Measurements from ENCODE around the gene ANKRD31.
"Not testable (repeated sequence)": the region's sequence is repeated elsewhere in the genome, so short reads cannot be mapped to it uniquely, and the experiment has no call there.

Gene ANKRD31

GRCh38 chr5:75130818-75131349, 105.8 kb downstream of the ANKRD31 start:
- DNase-seq, result no peak

- DNase-seq, result no peak
Observed at GRCh38 chr5:75116856-75117255, 119.8 kb downstream of the ANKRD31 start.

GRCh38 chr5:75114311-75114710, 122.4 kb downstream of the ANKRD31 start:
- DNase-seq, result not testable (repeated sequence)

- no peak for DNase-seq
Observed at GRCh38 chr5:75113354-75114113, 123.1 kb downstream of the ANKRD31 start.

DNA sequence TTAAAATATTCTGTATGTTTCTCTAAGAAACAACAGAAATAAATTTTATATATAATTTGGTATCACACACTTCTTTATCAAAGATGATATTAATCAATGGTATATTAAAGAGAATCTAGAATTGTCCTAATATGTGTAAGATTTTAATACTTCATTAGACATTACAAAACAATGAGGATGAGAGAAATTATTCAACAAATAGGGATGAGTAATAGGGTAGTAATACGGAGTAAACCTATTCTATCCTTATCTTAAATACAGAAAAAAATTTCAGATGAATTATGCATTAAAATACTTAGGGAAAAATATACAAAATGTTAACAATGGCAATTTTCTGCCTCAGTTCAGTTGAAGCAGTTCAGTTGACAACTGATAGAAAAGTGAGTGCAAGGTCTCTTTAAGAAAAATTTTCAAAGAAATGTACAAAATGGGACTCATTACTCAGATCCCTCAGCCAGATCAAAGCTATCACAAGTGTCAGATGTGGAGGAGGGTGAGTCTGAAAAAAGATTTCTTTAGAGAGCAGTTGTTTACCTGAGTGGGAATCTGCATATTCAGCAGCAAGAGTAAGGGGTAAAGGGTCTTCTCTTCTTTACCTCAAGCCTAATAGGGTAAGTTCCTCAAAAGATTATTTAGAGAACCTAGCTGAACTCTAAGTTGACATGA, 127.6 kb downstream of the ANKRD31 start:
- no peak for DNase-seq

GRCh38 chr5:75108515-75108914, 128.2 kb downstream of the ANKRD31 start:
- no peak for DNase-seq

DNA sequence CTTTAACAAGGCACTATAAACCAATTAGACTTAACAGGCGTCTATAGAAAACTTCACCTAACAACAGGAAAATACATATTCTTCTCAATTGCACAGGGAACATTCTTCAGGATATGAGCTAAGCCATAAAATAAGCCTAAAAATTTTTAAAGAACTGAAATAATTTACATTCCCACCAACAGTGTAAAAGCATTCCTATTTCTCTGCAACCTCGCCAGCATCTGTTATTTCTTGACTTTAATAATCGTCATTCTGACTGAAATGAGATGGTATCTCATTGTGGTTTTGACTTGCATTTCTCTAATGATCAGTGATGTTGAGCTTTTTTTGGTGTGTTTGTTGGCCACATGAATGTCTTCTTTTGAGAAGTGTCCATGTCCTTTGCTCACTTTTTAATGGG, 140.7 kb downstream of the ANKRD31 start:
- DNase-seq, result not testable (repeated sequence)

- no peak for DNase-seq
Observed at GRCh38 chr5:75091597-75091996, 145.1 kb downstream of the ANKRD31 start.

DNA sequence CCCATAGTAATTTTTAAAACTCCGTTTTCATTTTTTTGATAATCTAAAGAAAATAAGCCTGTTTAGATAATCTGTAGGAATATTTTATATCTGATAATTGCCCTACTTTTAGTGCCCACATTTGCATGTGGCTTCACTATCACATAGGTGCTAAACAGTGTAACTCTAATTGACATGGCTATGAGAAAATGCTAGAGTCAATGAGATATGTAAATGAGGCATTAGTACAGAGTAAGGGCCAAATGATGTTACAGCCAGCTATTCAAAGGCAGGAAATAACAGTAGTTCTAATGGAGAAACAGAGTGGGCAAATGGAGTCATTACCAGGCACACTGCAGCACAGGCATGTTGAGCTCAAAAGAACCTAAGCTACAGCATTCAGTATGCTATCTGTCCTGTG, 147.0 kb downstream of the ANKRD31 start:
- no peak for DNase-seq

GRCh38 chr5:75089137-75089536, 147.5 kb downstream of the ANKRD31 start:
- DNase-seq, result no peak

- no peak for DNase-seq
Observed at GRCh38 chr5:75088648-75089047, 148.0 kb downstream of the ANKRD31 start.

GRCh38 chr5:75081510-75081909, 155.2 kb downstream of the ANKRD31 start:
- no peak for DNase-seq

GRCh38 chr5:75079346-75079745, 157.3 kb downstream of the ANKRD31 start:
- not testable (repeated sequence) for DNase-seq

GRCh38 chr5:75078027-75078426, 158.7 kb downstream of the ANKRD31 start:
- no peak for DNase-seq

DNA sequence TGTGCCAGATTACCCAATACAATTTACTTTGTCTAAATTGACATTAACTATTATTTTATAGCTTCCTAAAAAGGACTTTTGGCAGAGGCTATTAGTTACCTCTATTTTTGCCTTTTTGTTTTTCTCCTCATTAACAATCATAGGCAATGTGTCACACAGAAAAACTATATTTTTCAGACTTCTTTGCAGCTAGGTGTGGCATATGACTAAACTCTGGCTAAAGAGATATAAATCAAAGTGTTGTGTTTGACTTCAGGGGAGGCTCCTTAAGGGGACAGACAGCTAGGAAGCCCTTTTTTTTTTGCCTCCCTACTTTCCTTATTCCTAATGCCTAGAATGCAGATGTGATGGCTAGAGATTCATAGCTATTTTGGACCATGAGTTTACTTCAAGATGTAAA, 164.6 kb downstream of the ANKRD31 start:
- no peak for DNase-seq

DNA sequence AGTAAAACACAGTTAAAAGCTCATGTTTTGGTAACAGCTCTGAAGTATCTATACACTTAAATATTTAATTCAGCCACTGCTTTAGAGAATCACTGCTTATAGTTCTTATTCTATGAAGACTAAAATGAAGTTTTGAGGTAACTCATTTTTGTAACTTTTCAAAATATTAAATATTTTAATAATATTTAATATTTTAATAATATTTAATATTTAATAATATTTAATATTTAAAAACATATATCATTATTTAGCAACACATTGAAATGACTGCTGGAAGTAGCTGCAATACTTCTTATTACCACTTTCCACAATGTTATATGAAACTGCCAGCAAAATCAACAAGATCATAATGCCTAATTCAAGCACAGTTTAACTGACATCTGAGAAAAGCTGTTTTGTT, 165.6 kb downstream of the ANKRD31 start:
- no peak for DNase-seq

DNA sequence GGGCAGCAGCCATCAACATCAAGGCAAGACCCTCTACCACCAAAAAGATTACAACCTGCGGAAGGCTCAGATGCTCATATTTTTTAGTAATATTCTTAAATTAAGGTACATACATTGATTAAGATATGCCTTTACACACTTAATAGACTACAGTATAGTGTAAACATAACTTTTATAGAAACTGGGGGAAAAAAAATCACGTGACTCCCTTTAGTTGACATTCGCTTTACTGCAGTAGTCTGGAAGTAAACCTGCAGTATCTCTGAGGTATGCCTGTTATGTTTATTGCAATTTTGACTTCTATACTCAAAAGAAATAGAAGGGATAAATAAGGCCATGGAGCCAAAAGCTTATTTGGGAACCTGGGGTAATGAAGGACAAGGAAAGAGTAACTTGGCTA, 169.2 kb downstream of the ANKRD31 start:
- no peak for DNase-seq

DNA sequence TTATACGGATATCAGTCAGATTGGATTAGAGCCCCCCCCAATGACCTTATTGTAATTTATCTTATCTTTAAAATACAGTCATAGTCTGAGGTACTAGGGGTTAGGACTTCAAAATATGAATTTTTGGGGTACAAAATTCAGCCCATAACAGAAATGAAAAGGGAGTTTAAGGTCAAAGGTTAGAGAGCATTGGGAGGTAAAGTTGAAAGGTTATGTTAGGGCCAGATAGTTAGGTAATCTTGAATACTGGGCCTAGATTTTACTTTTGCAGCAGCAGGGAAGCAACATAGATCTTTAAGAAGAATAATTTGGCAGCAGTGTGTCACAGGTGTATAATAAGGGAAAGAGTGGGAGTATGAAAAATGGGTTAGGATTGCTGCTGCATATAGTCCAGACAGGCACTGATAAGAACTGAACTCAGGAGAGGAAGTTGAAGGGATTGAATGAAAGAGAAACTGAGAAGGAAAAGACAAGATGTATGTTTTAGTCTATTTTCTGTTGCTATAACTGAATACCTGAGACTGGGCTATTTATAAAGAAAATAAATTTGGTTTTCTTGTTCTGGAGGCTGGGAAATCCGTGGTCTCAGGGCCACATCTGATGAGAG, 173.7 kb downstream of the ANKRD31 start:
- no peak for DNase-seq

- peak; percentile 64 for DNase-seq
Observed at GRCh38 chr5:75059912-75060545, 176.6 kb downstream of the ANKRD31 start.

DNA sequence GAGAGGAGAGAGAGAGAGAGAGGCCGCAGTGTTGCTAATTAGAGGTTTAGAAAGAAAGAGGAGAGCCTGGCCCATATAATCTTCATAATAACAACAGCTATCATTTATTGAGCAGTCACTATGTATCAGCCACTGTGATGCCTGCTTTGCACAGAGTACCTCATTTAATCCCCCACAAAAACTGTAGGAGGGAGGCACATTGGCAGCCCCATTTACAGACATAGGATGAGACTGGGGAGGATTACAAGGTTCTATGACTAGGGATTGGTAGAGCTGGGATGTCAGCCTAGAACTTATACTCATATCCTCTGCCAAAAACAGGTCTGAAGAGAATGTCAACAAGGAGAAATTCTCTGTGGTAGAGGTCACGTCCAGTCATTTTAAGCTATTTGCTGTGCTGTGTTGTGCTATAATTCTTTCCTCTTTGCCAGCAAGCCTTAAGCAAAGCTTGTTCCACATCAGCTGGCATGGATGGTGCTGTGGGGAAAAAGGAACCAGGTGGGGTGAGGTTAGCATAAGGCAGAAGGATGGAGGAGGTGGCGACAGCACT, 177.6 kb downstream of the ANKRD31 start:
- no peak for DNase-seq

- DNase-seq, result no peak
Observed at GRCh38 chr5:75057561-75057960, 179.1 kb downstream of the ANKRD31 start.

GRCh38 chr5:75055727-75056144, 180.9 kb downstream of the ANKRD31 start:
- DNase-seq, result no peak
